ENCODE data around the gene WFDC1.
A peak's percentile ranks its signal among the peaks of the same experiment; 100 is the strongest.

The WFDC1 gene

DNA sequence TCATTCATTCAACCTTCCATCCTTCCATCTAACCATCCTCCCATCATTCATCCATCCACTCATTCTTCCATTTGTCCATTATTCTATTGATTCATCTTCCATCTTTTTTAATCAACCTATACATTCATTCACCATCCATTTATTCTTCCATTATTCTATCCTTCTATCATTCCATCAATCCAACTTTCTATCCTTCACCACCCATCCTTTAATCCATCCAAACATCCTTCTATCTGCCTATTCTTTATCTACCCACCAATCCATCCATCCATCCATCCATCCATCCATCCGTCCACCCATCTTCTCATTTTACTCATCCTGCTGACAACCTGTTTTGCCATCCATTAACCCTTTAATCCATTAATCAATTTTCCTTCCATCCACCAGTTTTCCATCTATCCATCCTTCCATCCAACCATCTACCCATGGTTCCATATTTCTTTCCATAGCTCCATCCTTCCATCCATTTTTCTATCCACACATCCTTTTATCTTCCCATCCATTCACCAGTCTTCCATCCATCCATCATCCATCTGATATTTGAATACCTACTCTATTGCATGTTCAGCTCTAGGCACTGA is 21.8 kb upstream of the WFDC1 start:
- DNase-seq: no peak

DNA sequence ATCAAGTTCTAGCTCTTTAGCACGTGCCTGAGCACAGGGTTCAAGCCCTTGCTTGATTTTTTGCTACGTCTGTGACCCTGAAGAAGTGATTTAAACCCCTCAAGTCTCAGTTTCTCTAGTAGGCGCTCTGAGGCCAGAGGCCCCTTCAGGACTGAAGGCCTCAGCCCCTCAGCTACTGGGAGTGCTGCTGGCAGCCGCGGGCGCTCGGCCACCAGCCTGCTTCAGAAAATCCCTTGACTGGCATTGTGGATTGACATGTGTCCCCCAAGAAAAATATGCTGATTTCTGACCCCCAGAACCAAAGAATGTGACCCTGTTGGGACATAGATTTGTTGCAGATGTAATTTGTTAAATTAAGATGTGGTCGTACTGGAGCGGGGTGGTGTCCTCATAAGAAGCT is 20.2 kb upstream of the WFDC1 start:
- DNase-seq: no peak

DNA sequence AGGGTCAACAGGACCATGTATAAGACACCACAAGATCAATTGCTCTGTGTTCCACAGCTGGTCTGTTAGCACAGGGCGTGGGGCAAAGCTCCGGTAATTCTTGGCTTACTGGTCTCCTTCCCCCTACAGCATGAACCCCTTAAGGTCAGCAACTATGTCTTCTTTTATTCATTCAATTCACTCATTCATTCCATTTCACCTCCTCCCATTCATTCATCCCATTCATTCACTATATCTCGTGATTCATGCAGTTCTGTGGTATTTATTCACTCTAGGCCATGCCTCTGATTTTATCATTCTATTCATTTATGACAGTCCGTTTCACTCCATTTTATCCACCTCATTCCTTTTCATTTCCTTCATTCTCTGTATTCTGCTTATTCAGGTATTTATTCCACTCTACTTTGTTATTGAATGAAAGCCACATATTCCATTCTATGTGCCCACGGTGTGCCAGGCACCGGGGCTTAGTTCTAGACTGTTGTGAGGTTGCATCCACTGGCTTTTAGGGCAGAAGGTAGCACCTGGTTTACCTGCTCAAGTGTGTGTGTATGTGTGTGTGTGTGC is 19.0 kb upstream of the WFDC1 start:
- no peak for DNase-seq

GRCh38 chr16:84277244-84277823 is 17.3 kb upstream of the WFDC1 start:
- DNase-seq: peak; percentile 36

- no peak for DNase-seq
These were observed 16.3 kb upstream of the WFDC1 start for GRCh38 chr16:84278333-84278732.

DNA sequence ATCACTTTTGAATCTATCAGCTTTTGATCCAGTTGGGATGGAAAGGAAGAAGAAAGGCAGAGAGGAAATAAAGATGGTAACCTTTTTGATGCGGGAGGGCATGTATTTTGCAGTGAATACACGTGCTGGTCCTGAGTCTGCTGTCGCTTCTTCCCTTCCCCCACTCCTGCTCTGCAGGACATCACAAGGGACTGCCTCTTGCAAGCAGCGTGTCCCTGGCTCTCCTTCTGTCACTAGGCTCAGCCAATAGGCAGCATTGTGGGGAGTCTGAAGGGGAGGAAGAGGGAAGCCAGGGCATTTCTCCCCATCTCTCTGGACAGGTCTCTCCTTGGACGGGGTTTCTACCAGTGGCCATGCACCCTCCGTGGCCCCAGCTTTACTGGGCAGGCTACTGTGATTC is 15.7 kb upstream of the WFDC1 start:
- no peak for DNase-seq

- no peak for DNase-seq
These were observed 14.8 kb upstream of the WFDC1 start for GRCh38 chr16:84279881-84280280.

GRCh38 chr16:84281074-84281473 is 13.6 kb upstream of the WFDC1 start:
- peak; percentile 15 for DNase-seq

DNA sequence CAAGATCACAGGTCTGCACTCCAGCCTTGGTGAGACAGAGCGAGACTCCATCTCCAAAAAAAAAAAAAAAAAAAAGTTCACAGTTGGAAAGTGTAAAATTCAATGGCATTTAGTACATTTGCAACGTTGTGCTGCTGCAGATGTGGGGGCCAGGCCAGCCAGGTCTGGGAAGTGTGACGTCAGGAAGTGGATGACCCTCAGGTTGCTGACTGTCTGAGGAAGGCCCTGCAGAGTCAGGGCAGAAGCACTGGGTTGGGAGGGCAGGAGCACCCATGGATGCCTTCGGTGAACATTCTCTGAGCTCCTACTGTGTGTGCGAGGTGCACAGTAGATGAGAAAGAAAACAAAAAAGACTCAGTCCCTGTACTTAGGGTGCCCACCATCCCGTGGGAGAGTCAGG is 12.1 kb upstream of the WFDC1 start:
- DNase-seq: no peak

DNA sequence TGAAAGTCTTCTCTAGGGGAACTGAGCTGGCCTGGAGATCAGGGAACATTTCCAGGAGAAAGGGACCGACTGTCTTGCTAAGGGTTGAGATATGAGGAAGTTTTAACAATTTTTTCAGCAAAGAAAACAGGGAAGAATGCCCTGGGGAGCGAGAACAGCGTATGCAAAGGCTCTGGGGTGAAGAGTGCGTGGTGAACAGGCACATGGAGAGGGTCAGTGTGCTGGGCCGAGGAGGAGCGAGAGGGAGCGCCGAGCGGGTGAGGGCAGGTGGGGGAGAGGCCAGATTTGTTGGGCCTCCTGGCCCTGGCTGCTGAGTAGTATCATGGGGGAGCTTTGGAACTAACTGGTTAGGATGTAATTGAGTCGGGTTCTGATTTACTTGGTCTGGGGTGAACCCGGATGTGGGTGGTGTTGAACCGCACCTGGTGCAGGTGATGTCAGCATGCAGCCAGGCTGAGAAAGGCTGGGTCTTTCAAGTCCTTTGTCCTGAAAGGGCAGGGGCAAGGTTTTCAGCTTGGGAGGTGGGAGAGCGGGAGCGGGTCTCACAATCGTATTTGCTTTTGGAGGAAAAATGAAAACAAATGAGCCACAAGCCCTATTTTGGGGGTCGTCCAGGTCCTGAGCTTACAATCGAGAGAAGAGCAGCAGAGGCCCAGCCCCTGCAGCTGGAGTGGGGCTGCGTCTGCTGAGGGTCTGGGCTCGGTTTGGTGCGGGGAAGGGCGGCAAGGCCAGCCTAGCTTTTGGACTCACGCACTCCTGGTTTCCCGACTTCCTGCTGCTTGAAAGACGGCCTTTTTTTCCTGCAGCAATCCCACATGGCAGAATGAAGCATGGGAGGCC is 11.1 kb upstream of the WFDC1 start:
- DNase-seq: no peak

DNA sequence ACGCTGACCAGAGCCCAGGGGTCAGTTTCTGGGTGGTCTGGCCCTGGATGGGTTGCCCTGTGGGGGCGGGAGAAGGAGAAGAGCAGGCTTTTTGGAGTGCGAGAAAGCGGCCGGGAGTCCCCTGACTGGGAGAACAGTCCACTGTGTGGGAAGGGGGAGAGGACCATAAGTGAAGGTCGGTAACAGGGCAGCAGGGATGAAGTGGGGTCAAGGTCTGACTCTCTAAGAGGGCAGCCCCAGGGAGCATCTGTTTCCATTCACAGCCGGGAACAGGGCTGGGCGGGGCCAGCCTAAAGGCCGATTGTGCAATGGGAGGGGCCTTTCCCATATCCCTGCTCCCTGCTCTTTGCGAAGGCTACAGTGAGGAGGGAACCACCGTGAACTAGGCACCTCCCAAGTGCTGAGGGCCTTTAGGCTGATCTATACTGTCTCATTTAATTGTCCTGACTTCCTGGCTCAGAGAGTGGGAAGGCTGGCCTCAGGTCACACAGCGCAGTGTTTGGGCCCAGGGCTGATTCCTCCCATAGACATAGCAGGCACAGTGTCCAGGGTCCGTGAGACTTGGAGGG is 10.4 kb upstream of the WFDC1 start:
- no peak for DNase-seq

DNA sequence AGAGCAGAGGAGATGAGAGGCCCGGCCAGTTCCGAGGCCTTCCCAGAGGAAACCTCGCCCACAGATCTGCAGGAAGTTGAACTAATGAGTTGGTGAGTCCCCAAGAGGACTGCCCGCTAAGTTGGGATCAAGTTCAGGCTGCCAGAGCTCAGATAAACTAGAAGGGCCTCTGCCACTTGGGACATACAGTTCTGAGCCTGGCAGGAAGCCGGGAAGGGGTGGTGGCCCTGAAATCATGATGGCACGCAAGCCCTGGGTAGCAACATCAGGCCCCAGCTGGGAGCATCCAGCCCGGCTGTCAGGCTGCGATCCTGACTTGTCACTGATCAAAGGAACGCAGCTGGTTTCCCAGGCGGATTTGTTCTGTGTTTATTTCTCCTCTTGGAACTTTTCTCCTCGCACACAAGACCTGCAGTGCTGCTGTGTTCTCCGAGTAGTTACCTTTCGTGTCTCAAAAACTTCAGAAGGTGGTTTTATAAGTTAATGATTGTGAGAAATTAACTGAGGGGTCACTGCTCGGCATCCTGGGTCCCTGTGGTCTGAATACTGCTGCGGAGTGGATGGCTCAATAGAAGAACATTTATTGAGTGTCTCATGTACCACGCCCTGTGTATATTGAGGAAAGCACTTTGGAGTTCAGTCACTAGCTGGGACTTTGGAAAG is 8.0 kb upstream of the WFDC1 start:
- DNase-seq: no peak

DNA sequence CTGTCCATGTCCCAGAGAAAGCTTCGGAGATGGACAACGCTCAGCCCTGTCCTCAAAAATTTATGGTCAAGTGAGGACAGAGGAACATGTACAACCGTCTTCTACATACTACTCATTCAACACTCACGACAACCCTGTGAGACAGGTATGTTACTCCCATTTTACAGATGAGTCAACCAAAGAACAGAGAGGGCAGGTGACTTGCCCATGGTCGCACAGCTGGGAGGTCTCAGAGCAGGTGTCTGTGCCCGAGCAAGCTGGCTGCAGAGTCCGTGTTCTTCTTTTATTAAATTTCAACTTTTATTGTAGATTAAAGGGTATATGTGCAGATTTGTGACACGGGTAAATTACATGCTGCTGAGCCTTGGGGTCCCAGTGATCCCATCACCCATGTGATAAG is 5.8 kb upstream of the WFDC1 start:
- DNase-seq: no peak

DNA sequence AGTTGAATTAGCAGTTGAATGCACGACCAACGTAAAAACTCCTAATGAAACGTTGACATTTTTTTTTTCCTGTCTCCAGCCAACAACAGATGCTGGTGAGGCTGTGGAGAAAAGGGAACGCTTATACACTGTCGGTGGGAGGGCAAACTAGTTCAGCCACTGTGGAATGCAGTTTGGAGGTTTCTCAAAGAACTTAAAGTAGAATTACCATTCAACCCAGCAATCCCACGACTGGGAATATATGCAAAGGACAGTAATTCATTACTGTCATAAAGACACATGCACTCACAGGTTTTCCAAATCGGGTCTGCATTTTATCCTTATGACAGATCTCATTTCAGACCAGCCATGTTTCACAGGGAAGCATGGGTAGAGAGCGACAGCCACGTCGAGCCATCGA is 3.5 kb upstream of the WFDC1 start:
- peak; percentile 47 for DNase-seq

DNA sequence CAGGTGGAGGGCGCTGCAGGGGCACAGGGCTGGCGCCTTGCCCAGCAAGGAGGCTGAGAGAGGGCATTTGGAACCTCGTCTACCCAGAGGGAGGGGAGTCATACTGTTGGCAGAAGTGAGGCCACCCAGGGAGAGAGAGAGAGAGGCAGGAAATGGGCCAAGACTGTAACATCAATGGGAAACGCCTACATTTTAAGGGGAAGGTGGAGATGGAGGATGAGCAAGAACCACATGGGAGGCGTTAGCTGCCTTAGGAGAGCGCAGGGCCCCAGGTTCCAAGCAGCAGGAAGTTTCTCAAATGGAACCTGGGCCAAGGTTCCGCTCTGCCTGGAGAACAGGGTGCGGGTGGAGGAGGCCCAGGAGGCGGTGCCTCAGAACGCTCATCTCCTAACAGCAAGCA is 2.7 kb upstream of the WFDC1 start:
- DNase-seq: peak; percentile 44

GRCh38 chr16:84293406-84293805 is 1.3 kb upstream of the WFDC1 start:
- DNase-seq: no peak

- DNase-seq: no peak
These were observed 561 bp upstream of the WFDC1 start for GRCh38 chr16:84294117-84294516.

DNA sequence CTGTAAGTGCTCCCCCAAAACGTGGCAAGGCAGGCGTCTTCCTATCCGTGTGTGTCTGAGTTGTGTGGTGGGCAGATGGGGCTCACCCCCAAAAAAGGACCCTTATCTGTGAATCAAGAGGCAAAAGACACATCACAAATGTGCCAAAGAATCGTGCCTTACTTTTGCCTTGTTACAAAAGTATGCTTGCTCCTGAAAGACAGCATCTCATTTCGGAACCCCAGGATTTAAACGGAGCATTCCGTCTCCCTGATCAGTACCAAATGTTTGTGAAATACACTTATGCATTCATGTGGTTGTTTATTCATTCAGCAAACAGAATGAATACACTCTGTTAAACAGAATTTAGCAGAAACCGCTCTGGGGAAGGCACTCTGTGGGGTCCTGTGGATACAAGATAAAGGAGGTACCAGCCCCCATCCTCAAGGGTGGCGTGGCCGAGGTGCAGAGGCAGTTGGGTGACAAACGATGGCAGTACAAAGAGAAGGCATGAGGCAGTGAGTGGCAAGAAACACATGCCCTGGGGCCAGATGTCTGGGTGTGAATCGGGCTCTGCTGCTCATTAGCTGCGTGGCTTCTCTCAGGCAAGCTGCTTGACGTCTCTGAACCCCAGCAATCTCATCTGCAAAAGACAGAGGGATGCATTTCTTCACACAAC is 654 bp downstream of the WFDC1 start:
- DNase-seq: no peak

GRCh38 chr16:84298376-84298899 is 3.8 kb downstream of the WFDC1 start:
- no peak for DNase-seq

DNA sequence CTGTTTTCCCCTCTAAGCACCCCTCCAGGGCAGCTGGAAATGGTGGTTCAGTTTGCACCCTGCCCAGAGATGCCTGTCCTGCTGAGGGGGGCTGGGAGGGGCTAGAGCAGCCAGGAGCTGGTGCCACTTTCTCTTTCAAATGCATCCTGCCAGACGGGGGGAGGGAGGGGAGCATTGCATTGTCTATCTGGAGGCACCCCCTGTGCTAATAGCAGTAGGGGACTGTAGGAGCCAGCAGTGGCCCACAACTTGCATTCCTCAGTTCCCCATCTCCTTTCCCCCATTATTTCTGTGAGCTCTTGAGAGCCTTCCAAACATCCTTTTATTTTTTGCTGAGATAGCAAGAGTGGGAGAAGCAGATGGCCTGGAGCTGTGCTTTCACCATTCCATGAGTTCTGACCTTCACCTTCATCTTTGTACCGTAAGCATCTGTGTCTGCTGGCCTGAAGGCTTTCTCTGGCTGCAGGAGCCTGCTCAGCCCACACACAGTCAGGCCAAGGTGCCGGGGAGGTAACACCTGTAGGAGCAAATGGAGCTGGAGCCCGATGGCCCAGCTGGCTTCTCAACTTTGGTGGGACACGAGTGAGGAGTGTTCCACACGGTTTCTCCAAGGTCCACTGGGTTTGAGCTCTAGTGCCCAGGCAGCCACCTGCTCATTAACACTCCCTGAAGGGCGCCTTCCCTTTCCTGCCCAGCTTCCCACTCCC is 5.2 kb downstream of the WFDC1 start:
- no peak for DNase-seq

All from fibroblast of skin of abdomen (primary cell).